Stimulated activated CD4-positive, alpha-beta T cell treated with anti-CD3 and anti-CD28 coated beads, TNF-alpha, amount 100 ng/mL, for 24 hours (primary cell): ENCODE data around the gene SNX1.

Experiments used
- DNase-seq, 3 experiments: peaks; one replicate each; pipeline ENCODE4 v3.0.0-alpha.2; 2020; ENCODE audit warnings: low read depth in 3 of 3

SNX1 gene

DNA sequence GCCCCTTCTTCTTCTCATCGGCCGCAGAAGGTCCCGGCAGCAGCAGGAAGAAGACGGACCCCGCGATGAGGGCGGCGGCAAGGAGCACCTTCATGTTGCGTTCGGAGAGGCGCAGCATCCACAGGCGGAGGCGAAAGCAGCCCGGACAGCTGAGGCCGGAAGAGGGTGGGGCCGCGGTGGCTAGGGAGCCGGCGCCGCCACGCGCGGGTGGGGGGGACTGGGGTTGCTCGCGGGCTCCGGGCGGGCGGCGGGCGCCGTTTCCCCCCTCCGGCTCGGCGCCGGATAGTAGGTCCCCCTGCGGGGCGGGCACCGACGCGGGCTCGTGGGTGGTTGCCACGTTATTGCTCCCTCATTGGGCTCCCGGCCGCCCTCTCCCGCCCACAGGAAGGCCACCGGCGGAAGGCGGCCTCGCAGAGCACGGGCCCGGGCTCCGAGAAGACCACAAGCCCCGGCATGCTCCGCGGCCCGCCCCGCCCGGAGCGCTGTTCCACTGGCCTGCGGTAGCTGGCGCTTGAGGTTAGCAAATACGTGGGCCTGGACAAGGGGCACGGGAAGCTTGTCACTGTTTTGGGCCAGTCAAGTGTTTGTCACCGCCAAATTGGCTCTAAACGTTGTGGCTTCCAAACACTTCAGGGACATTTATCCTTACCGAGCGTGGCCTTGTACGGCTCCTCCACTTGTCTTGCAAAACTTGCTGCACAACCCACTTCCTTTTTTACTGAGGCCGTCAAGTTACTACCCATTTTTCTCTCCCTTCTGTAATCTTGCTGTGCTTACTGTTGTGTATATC, 67.3 kb downstream of the SNX1 start, which contains the start of gene PPIB:
Gene PPIB, minus strand, starts transcription at position 154 of the 790 bp plus-strand sequence. Its CDS starts 36 bp downstream, at position 118.
- DNase-seq: peak; percentile 93 to 96 (median 94)

DNA sequence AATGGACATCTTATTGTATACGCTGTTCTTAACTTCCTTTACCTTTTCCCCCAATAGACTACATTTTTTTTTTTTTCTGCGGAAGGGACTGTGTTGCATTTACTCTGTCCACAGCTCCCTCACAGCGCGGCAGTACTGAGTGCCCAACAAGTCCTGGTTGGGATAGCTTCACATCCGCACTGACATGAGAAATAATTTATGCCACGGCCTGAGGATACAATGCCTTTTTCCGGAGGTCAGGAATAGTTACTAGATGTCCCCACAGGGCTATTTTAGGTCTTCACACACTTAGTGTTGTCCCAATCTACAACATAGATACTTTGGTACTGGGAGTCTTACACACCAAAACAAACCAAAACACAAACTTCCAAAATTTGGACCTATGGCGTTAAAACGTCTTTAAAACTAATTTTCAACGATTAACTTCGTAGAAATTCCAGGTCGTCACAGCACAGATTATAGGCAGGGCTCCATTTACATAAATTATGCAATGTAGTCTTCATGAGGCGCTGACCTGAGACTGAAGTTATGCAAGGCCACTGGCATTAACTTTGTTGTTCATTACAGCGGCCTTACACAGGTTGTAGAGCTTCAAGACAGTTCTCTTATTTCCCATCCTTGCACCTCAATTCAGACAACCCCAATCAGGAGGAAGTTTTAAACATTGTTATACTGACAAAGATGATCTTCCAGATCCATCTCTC, 68.0 kb downstream of the SNX1 start:
- DNase-seq: no peak

DNA sequence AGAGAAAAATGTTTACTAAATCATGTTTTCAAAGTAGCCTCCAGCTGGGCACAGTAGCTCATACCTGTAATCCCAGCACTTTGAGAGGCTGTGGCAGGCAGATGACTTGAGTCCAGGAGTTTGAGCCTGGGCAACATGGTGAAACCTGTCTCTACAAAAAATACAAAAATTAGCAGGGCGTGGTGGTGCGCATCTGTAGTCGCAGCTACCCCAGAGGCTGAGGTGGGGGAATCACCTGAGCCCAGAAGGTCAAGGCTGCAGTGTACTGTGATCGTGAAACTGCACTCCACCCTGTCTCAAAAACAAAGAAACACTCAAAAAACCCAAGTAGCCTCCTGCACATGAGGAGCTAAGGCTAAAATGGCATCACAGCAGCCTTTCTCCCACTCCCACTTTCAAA, 68.7 kb downstream of the SNX1 start:
- no peak for DNase-seq

DNA sequence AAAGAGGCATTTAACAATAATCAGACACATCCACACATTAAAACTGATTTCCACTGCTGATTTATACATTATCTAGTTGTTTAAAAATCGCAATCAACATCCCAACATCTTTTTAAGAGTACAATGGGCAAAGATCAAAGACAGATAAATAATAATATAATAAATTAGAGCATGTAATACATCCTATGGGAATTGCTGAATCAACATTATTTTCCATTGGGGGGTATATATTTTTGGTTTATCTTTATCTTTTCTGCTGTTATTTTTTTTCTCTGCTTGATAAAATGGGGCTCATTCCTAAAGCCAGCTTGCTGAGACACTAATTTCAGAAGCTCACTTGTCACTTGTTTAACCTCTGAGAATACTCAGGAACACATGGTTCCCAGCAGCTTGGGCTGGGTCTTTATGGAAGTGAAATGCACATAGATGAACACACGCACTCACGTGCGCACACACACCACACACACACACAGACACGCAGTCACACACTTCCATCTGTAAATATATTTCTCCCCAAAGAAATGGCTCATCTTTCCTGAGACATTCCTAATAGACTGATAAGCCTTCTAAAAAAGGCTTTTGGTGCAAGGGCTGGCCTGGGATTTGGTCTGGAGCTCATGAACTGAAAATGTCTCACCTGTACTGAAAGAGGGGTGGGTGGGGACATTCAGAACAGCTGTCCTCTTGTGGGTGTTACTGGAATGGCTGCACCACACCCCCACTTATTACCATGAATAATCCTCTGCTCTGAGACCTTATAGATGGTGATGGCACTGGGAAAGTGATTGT, 70.5 kb downstream of the SNX1 start:
- DNase-seq: no peak

DNA sequence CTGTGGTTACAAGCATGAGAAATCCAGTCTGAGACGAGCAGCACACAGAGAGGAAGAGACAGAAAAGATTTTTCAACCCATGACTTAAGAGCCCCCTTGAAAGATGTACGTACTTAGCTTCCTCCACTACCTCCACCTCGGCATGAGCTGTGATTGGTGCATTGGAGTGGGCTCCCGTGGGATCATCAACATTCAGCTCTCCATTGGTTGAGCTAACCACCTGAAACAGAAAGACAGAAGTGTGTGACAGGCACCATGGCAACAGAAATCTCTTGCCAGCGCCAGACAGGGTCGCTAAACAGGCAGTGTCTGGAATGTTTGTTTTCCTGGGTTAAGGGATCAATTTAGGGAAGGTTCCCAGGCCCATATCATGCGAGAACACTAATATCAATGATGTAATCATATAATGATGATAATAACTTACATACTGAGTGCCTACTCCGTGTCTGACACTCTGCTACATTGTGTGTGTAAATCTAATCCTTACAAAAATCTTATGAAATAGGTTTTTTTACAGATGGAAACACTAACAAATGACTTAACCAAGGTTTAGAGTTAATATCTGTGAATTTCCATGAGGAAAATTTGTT, 84.5 kb downstream of the SNX1 start:
- no peak for DNase-seq

DNA sequence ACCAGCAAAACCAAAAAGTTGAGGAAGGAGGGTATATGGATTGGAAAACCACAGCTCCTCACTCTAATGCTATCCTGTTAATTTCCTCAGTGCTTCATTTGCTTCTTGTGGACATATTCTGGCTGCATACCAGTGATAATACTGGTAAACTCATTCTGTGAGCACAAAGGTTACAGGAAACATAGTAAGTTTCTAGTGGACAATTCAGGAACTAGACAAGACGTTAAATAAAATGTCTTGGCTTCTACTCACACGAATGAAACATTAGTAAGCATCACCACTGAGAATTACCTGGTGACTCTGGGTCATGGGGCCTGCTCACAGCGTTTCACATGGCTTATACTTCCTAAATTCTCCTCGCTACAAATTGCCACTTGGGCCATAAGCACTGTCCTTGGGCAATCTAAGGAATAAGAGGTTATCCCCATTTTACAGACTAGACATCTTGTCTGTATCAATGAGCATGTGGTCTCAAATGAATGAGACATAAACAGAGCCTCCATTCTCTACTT, 87.1 kb downstream of the SNX1 start:
- DNase-seq: no peak

DNA sequence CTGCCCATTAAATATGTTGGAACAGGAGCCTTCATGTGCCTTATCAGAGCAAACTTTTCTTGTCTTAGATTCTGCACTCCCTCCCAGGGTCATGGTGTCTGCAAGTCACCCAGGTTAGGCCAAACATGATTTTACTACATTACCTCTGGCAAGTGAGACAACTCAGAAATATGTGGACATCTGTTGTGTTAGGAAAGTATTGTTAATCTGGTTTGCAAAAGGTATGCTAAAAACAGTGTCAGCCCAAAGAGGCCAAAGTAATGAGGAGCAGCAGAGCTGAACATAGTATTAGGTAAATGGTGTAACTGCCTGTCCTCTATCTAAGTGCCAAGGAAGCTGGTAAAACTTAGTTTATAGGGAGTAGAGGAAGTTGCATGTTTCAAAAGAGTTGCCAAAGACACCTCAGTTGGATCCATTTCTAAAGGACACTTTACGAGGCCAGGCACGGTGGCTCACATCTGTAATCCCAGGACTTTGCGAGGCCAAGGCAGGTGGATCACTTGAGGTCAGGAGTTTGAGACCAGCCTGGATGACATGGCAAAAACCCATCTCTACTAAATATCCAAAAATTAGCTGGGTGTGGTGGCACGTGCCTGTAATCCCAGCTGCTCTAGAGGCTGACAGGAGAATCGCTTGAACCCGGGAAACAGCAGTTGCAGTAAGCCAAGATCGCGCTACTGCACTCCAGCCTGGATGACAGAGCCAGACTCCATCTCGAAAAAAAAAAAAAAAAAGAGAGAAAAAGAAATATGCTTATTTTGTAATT, 89.5 kb downstream of the SNX1 start:
- DNase-seq: no peak

DNA sequence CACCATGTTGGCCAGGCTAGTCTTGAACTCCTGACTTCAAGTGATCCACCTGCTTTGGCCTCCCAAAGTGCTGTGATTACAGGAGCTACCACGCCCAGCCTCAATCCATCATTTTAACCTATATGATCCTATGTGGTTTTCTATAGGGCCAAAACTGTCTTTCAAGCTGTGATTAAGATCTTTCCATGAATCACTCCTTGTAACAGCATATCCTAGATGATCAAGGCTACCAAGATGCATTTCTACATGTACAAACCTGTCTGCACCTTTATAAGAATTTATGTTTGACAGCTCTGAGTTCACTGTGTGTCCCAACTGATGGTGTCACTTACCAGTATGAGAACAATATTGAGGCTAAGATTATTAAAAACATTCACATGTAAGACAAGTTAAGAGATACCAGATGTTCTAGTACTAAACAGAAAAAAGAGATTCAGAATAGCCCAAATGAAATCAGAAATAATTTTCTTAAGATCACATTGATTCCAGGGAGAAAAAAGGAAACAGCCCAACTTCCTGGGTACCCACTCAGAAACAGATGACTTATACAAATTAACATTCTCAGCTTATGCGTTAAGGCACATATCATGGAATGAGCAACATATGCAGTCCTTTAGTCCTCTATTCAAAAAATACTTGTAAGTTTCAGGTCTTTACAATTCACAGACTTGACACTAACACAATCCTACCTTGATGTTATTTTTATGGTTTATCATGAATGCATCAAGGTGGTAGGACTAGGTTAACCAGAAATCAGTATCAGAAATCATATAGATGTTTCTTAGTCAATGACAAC, 91.8 kb downstream of the SNX1 start:
- DNase-seq: no peak
